ENCODE data around the gene LRRC18. TPM values are rescaled to one million over a fixed set of nuclear protein-coding genes. Genes with fewer than 3 reads are reported as not detected.

The LRRC18 gene
- total RNA-seq, 1 donor from 2014 or later: not detected

DNA sequence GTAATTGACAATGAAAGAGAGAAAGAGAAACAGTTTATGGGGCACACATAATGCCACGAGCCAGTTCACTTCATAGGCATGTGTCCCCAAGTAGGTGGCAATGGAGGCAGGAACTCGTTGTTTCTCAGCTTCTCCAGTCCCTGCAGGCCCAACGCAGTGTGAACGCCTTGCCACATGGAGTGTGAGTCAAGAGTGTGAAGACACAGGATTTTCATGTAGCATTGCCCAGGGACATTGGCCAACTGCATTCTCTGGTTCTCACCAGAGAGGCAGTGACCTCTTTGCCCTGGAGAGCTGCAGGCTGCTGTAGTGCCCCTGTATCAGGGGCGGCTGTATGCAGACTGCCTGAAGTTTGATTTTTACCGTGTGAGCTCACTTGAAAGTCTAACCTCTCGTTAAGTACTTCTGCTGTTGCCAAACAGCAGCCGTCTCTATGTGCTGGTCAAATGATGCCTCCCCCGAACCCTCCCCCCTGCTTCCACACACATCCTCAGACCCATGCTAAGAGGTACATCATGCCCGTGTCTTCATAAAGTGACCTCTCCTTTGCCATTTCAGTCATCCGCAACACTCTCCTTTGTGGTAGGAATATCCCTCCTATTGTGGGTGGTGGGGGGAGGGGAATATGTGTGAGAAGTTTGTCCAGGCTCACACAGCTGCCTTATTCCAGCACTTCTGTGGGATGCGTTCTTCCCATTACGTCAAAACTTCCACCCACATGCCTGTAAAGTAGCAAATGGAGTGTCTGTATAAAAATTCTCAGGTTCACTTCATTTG, 12.7 kb downstream of the LRRC18 start:
- Histone ChIP-seq H3K27me3 (ENCODE audit: low read depth) (no peaks in the 10 kb centered on the region), H3K4me3 (no peak overlapping the region), H3K36me3 (no peaks in the 10 kb centered on the region), H3K4me1 (peaks cover 8% of the 10 kb centered on the region), H3K9me3 (replicated peaks) (no peaks in the 10 kb centered on the region), H3K27ac (replicated peaks) (no peak overlapping the region)
- intact Hi-C loops (cut with micrococcal nuclease): no loop called here
- TF ChIP-seq, protein P1, sequence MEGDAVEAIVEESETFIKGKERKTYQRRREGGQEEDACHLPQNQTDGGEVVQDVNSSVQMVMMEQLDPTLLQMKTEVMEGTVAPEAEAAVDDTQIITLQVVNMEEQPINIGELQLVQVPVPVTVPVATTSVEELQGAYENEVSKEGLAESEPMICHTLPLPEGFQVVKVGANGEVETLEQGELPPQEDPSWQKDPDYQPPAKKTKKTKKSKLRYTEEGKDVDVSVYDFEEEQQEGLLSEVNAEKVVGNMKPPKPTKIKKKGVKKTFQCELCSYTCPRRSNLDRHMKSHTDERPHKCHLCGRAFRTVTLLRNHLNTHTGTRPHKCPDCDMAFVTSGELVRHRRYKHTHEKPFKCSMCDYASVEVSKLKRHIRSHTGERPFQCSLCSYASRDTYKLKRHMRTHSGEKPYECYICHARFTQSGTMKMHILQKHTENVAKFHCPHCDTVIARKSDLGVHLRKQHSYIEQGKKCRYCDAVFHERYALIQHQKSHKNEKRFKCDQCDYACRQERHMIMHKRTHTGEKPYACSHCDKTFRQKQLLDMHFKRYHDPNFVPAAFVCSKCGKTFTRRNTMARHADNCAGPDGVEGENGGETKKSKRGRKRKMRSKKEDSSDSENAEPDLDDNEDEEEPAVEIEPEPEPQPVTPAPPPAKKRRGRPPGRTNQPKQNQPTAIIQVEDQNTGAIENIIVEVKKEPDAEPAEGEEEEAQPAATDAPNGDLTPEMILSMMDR (IDR thresholded peaks at IDR 0.05; ENCODE audit: borderline replicate concordance): no peak
- DNase-seq: no peak

DNA sequence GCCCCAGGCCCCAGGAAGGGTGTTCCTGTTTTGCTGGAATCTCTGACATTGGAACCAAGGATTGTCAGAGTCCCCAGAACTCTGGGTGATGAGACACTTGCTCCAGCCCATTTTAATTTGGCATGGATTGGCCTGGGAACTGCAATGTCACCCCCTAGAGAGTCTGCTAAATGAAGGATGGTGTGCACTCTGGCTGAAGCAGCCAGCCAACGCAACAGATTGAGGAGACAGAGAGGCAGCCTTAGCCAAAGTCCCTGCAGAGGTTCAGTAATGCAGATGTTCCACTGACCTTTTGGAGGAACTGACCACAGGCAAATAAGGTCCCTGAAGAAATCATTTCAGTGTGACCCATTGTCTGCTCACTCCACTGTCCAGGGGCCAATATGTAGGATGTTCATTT, 13.4 kb downstream of the LRRC18 start:
- TF ChIP-seq, protein P1 (IDR thresholded peaks at IDR 0.05; ENCODE audit: borderline replicate concordance): no peak
- H3K9me3 ChIP-seq (replicated peaks): no peaks in the 10 kb centered on the region
- H3K4me3 ChIP-seq: no peak overlapping the region
- intact Hi-C loops (cut with micrococcal nuclease): no loop called here
- H3K27ac ChIP-seq (replicated peaks): no peak overlapping the region
- H3K27me3 ChIP-seq (ENCODE audit: low read depth): no peaks in the 10 kb centered on the region
- DNase-seq: no peak
- H3K36me3 ChIP-seq: no peaks in the 10 kb centered on the region
- peaks cover 8% of the 10 kb centered on the region for H3K4me1 ChIP-seq

DNA sequence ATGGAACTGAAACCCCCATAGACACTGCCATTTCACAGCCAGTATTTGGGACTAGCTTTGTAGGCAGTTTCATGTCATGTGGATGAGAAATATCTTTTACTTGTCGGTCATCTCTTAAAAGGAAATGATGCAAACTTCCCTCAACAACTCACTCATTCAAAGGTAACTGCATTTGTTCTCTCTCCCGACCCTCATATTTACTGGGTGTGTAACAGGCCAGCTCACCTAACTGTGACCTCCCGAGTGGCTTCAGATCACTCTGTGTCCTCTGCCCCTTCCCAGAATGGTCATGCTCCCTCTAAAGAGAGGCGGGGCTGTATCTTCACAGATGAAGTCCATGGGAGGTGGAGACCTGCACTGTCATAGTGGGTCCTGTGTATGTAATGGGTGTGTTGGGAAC, 14.7 kb downstream of the LRRC18 start:
- intact Hi-C loops (cut with micrococcal nuclease): no loop called here
- no peaks in the 10 kb centered on the region for H3K9me3 ChIP-seq (replicated peaks)
- H3K27ac ChIP-seq (replicated peaks): no peak overlapping the region
- no peaks in the 10 kb centered on the region for H3K36me3 ChIP-seq
- H3K27me3 ChIP-seq (ENCODE audit: low read depth): no peaks in the 10 kb centered on the region
- no peak for DNase-seq
- no peak overlapping the region for H3K4me3 ChIP-seq
- TF ChIP-seq, protein P1 (IDR thresholded peaks at IDR 0.05; ENCODE audit: borderline replicate concordance): no peak
- peaks cover 8% of the 10 kb centered on the region for H3K4me1 ChIP-seq

DNA sequence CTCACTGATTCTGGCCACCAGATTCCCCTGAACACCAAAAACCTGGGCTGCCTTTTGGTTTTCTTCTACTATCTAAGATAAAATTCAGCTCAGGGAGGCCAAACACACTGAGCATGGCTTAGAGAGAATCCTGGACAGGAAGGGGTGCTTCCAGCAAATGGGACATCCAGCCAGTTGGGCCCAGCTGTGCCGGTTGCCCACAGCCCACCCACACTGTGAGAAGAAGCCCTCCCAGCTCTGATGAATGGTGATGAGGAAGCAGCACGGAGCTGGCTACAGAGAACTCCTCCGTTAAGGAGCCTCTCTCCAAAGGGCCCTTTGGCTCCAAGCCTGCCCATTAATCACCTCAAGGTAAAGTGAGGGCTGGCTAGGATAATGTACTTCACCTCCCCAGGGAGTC, 15.9 kb downstream of the LRRC18 start:
- no peaks in the 10 kb centered on the region for H3K9me3 ChIP-seq (replicated peaks)
- intact Hi-C loops (cut with micrococcal nuclease): no loop called here
- no peak overlapping the region for H3K4me3 ChIP-seq
- H3K27ac ChIP-seq (replicated peaks): no peak overlapping the region
- TF ChIP-seq, protein P1 (IDR thresholded peaks at IDR 0.05; ENCODE audit: borderline replicate concordance): no peak
- no peaks in the 10 kb centered on the region for H3K27me3 ChIP-seq (ENCODE audit: low read depth)
- H3K4me1 ChIP-seq: peaks cover 8% of the 10 kb centered on the region
- H3K36me3 ChIP-seq: no peaks in the 10 kb centered on the region
- DNase-seq: no peak

- TF ChIP-seq, protein P1 (IDR thresholded peaks at IDR 0.05; ENCODE audit: borderline replicate concordance): no peak
- Histone ChIP-seq H3K4me1 (no peaks in the 10 kb centered on the region), H3K9me3 (replicated peaks) (no peaks in the 10 kb centered on the region), H3K4me3 (no peak overlapping the region), H3K36me3 (no peaks in the 10 kb centered on the region), H3K27me3 (ENCODE audit: low read depth) (peaks cover 11% of the 10 kb centered on the region), H3K27ac (replicated peaks) (no peak overlapping the region)
- no peak for DNase-seq
- intact Hi-C loops (cut with micrococcal nuclease): no loop called here
Observed at GRCh38 chr10:48913674-48914073, 26.0 kb downstream of the LRRC18 start.

Data from left ventricle myocardium inferior (tissue), 1 donor.